NB4 (cell line): ENCODE measurements around the gene DPT.

ENCODE experiments used
- DNase-seq: peaks from one replicate; pipeline ENCODE4 v3.0.0; 2010; ENCODE audit warnings: low read depth
- H3K4me3 ChIP-seq: one replicate; pipeline ENCODE4 v1.5.1; 2011; ENCODE audit warnings: mild to moderate bottlenecking, low read depth, low read length, moderate library complexity
- MYC ChIP-seq: IDR thresholded peaks from 2 replicates; pipeline ENCODE4 v1.6.1; 2011; ENCODE audit warnings: low read depth, low read length
- POLR2A ChIP-seq: IDR thresholded peaks from 2 replicates; pipeline ENCODE4 v1.6.1; 2011; ENCODE audit warnings: mild to moderate bottlenecking; ENCODE audit not compliant: insufficient read length; ENCODE audit errors: extremely low read depth
- TF ChIP-seq, protein P1 (sequence below): IDR thresholded peaks from 2 replicates; pipeline ENCODE4 v1.6.1; 2011; ENCODE audit warnings: low read depth, low read length
- TF ChIP-seq, protein P2 (sequence below): IDR thresholded peaks from one replicate; pipeline ENCODE4 v1.5.1; 2012; ENCODE audit warnings: low read depth, low read length

DPT gene

GRCh38 chr1:168734271-168734670, 5.3 kb upstream of the DPT start:
- TF ChIP-seq MYC (no peak), POLR2A (no peak)
- TF ChIP-seq, protein P1, sequence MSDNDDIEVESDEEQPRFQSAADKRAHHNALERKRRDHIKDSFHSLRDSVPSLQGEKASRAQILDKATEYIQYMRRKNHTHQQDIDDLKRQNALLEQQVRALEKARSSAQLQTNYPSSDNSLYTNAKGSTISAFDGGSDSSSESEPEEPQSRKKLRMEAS, result no peak
- TF ChIP-seq, protein P2, sequence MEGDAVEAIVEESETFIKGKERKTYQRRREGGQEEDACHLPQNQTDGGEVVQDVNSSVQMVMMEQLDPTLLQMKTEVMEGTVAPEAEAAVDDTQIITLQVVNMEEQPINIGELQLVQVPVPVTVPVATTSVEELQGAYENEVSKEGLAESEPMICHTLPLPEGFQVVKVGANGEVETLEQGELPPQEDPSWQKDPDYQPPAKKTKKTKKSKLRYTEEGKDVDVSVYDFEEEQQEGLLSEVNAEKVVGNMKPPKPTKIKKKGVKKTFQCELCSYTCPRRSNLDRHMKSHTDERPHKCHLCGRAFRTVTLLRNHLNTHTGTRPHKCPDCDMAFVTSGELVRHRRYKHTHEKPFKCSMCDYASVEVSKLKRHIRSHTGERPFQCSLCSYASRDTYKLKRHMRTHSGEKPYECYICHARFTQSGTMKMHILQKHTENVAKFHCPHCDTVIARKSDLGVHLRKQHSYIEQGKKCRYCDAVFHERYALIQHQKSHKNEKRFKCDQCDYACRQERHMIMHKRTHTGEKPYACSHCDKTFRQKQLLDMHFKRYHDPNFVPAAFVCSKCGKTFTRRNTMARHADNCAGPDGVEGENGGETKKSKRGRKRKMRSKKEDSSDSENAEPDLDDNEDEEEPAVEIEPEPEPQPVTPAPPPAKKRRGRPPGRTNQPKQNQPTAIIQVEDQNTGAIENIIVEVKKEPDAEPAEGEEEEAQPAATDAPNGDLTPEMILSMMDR, result no peak
- H3K4me3 ChIP-seq, result no peak overlapping the region
- no peak for DNase-seq

- TF ChIP-seq, protein P2, result no peak
- TF ChIP-seq POLR2A (no peak), MYC (no peak)
- TF ChIP-seq, protein P1, result no peak
- no peak for DNase-seq
- H3K4me3 ChIP-seq, result no peak overlapping the region
Measured at GRCh38 chr1:168733241-168733640, 4.2 kb upstream of the DPT start.

- TF ChIP-seq, protein P1, result no peak
- TF ChIP-seq, protein P2, result no peak
- TF ChIP-seq POLR2A (no peak), MYC (no peak)
Measured at GRCh38 chr1:168732736-168733135, 3.7 kb upstream of the DPT start.

GRCh38 chr1:168731244-168731953, 2.4 kb upstream of the DPT start:
- H3K4me3 ChIP-seq, result no peak overlapping the region
- no peak for DNase-seq
- TF ChIP-seq, protein P1, result no peak
- TF ChIP-seq, protein P2, result no peak
- TF ChIP-seq POLR2A (no peak), MYC (no peak)

More at GRCh38 chr1:168732736-168733135, 3.7 kb upstream of the DPT start:
- no peak for DNase-seq
- H3K4me3 ChIP-seq, result no peak overlapping the region

DNA sequence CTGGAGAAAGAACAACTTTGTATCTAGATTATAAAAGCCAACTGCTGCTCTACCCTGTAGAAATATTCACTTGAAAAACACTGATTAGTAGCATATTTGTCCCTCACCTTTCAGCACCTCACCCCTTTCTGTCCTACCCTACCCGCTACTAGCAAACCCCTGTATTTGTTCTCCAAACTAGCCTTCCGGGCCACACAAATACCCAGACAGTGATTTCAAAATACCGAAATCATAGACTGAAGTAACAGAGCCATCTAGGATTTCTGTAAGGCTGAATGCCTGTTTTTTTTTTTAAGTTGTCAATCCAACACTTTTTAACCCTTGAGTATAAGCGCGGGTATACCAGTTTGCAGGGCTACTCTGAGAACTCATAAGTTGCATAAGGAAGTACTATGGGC, 398 bp upstream of the DPT start:
- no peak overlapping the region for H3K4me3 ChIP-seq
- DNase-seq, result no peak
- TF ChIP-seq POLR2A, result no peak
- TF ChIP-seq MYC, result no peak
- TF ChIP-seq, protein P2, result no peak
- TF ChIP-seq, protein P1, result no peak
